Measurements from ENCODE around the gene GFRA1. TPM values are rescaled to one million over a fixed set of nuclear protein-coding genes. Genes with fewer than 3 reads are reported as not detected.

Gene GFRA1
- total and polyA plus RNA-seq, 2 of the 8 experiments (the other 6 are each of a cell fraction or from before 2014, with no cell fraction given) = 1.1 to 2.0 TPM

- Histone ChIP-seq H3K27ac (ENCODE audit: low read depth, low read length) (no peak overlapping the region), H3K4ac (replicated peaks; ENCODE audit: insufficient read length, low read depth, low read length) (no peak overlapping the region), H2BK120ac (replicated peaks; ENCODE audit: low read depth, low read length) (no peak overlapping the region), H3K23ac (ENCODE audit: insufficient read length) (no peak overlapping the region), H3K9ac (replicated peaks in 1 of 4; ENCODE audit: extremely low read depth in 1 of 4, low read depth in 3 of 4, low read length in 3 of 4) (no peak overlapping the region), H3K27me3 (replicated peaks in 1 of 4; ENCODE audit: control insufficient read depth in 3 of 4, extremely low read depth in 1 of 4, insufficient read depth in 3 of 4, low read length in 3 of 4) (no peaks in the 10 kb centered on the region), H3K36me3 (ENCODE audit: control insufficient read depth in 2 of 4, insufficient read depth in 4 of 4, low read length in 3 of 4) (no peaks in the 10 kb centered on the region), H3K79me2 (ENCODE audit: control insufficient read depth in 1 of 2, insufficient read depth in 2 of 2, low read length in 2 of 2) (no peaks in the 10 kb centered on the region), H3K9me3 (ENCODE audit: insufficient read depth in 2 of 2, low read depth in 1 of 2, low read length in 1 of 2) (no peaks in the 10 kb centered on the region), H3K4me2 (ENCODE audit: insufficient read depth in 1 of 2, low read depth in 2 of 2, low read length in 2 of 2) (no peak overlapping the region), H3K23me2 (ENCODE audit: low read depth, low read length) (no peaks in the 10 kb centered on the region), H2BK15ac (ENCODE audit: low read length) (no peak overlapping the region), H4K5ac (ENCODE audit: insufficient read length, low read depth, low read length) (no peak overlapping the region), H2BK20ac (ENCODE audit: low read length) (no peak overlapping the region), H4K91ac (replicated peaks; ENCODE audit: insufficient read length, low read length) (no peak overlapping the region), H4K20me1 (replicated peaks in 1 of 2; ENCODE audit: control insufficient read depth in 1 of 2, insufficient read depth in 2 of 2, low read length in 2 of 2) (no peaks in the 10 kb centered on the region), H2AFZ (ENCODE audit: low read length) (no peak overlapping the region), H2BK12ac (ENCODE audit: low read depth, low read length) (no peak overlapping the region), H3K14ac (ENCODE audit: insufficient read length) (no peak overlapping the region), H2BK5ac (ENCODE audit: low read depth, low read length) (no peak overlapping the region), H3K79me1 (ENCODE audit: low read depth, low read length) (no peaks in the 10 kb centered on the region), H3K4me3 (ENCODE audit: extremely low read depth in 1 of 4, insufficient read depth in 2 of 4, low read depth in 3 of 4, low read length in 4 of 4) (no peak overlapping the region), H3K18ac (ENCODE audit: extremely low read depth, low read length) (no peak overlapping the region), H2AK5ac (ENCODE audit: low read depth, low read length) (no peak overlapping the region), H3K4me1 (replicated peaks in 1 of 4; ENCODE audit: control insufficient read depth in 3 of 4, insufficient read depth in 4 of 4, low read length in 3 of 4) (peaks cover 0 to 7% (median 0%) of the 10 kb centered on the region in 4 experiments; a peak in 2 of 7 replicates), H4K8ac (ENCODE audit: extremely low read depth, insufficient read depth, low read length) (no peak overlapping the region), H3K56ac (replicated peaks; ENCODE audit: insufficient read length, low read depth, low read length) (no peak overlapping the region)
- WGBS, 2 experiments (ENCODE audit: extremely low coverage in 1 of 2, insufficient coverage in 1 of 2, insufficient read length in 1 of 2, insufficient replicate concordance in 2 of 2, low coverage in 1 of 2, low lambda C conversion rate in 2 of 2, missing lambda C conversion rate in 1 of 2) = 79% methylated on average over 8 of the region's 8 CpGs; no CpG with 5 or more reads in 1 of the 2 experiments
- no peak for FAIRE-seq
- no peak for DNase-seq (ENCODE audit: low read depth in 1 of 2, low spot score in 2 of 2)
- CTCF ChIA-PET (ENCODE audit: partially characterized antibody) = no interaction called here
- POLR2A ChIA-PET (ENCODE audit: partially characterized antibody) = no interaction called here
- TF ChIP-seq BCL11A (IDR thresholded peaks at IDR 0.05; ENCODE audit: low read depth in 2 of 2, low read length in 2 of 2) = no peak
- no peak for TF ChIP-seq USF2 (IDR thresholded peaks at IDR 0.05; ENCODE audit: low read length)
- no peak for TF ChIP-seq EZH2 (IDR thresholded peaks at IDR 0.05; ENCODE audit: low read depth, low read length, severe bottlenecking)
- no peak for TF ChIP-seq TBP (IDR thresholded peaks at IDR 0.05; ENCODE audit: low read depth, low read length)
- no peak for TF ChIP-seq CHD1 (IDR thresholded peaks at IDR 0.05; ENCODE audit: low read depth, low read length)
- TF ChIP-seq RAD21 (IDR thresholded peaks at IDR 0.05 in 1 of 2, conservative IDR thresholded peaks at IDR 0.05 in 1 of 2; ENCODE audit: low read depth in 2 of 2, low read length in 2 of 2) = no peak
- TF ChIP-seq SP1 (IDR thresholded peaks at IDR 0.05; ENCODE audit: low read depth, low read length) = no peak
- TF ChIP-seq BACH1 (IDR thresholded peaks at IDR 0.05; ENCODE audit: low read length) = no peak
- TF ChIP-seq SAP30 (IDR thresholded peaks at IDR 0.05; ENCODE audit: insufficient read depth, insufficient replicate concordance, low read length) = no peak
- TF ChIP-seq E2F6 (IDR thresholded peaks at IDR 0.05) = no peak
- TF ChIP-seq RFX5 (IDR thresholded peaks at IDR 0.05; ENCODE audit: borderline replicate concordance, low read depth, low read length) = no peak
- TF ChIP-seq RXRA (IDR thresholded peaks at IDR 0.05; ENCODE audit: insufficient read depth, low read depth, low read length) = no peak
- no peak for TF ChIP-seq KDM4A (IDR thresholded peaks at IDR 0.05; ENCODE audit: low read depth, low read length, severe bottlenecking)
Measured at GRCh38 chr10:116241085-116241484, 31.9 kb downstream of the GFRA1 start.
